Lung (tissue), 12 donors: ENCODE results near the gene USP6NL. TPM values are rescaled to one million over a fixed set of nuclear protein-coding genes. Genes with fewer than 3 reads are reported as not detected.

Experiments
- ATAC-seq: fragments of 200-7000 bp; cut with Tn5 transposase; one replicate; pipeline ENCODE4 v1.9.1; 2020; ENCODE audit warnings: moderate number of reproducible peaks; ENCODE audit not compliant: insufficient read depth, low FRiP score
- DNase-seq, 3 donors: peaks; one replicate each; pipeline ENCODE4 v3.0.0-alpha.2; 2013 to 2017
- H3K27ac ChIP-seq, 2 donors: one replicate each; pipeline ENCODE4 v1.5.1; 2013; ENCODE audit warnings: mild to moderate bottlenecking in 2 of 2, moderate library complexity in 2 of 2, control low read depth in 1 of 2, inconsistent platforms in 1 of 2, low read depth in 1 of 2, low read length in 1 of 2
- H3K27me3 ChIP-seq, 3 donors: one replicate each; pipeline ENCODE4 v1.5.1; 2013; ENCODE audit warnings: low read length in 2 of 3; ENCODE audit not compliant: control insufficient read depth in 3 of 3, insufficient read depth in 3 of 3
- H3K36me3 ChIP-seq, 4 donors: one replicate each; pipeline ENCODE4 v1.5.1; 2013; ENCODE audit warnings: low read length in 4 of 4, mild to moderate bottlenecking in 1 of 4, moderate library complexity in 1 of 4; ENCODE audit not compliant: control insufficient read depth in 4 of 4, insufficient read depth in 4 of 4
- H3K4me1 ChIP-seq, 5 donors: one replicate each; pipeline ENCODE4 v1.5.1; 2013; ENCODE audit warnings: low read length in 5 of 5, mild to moderate bottlenecking in 2 of 5, moderate library complexity in 1 of 5; ENCODE audit not compliant: control insufficient read depth in 5 of 5, insufficient read depth in 5 of 5
- H3K4me3 ChIP-seq: one replicate; pipeline ENCODE4 v1.5.1; 2013; ENCODE audit warnings: mild to moderate bottlenecking, control low read depth, moderate library complexity
- H3K9ac ChIP-seq, 2 donors: one replicate each; pipeline ENCODE4 v1.5.1; 2013; ENCODE audit warnings: low read length in 2 of 2, control low read depth in 1 of 2; ENCODE audit not compliant: insufficient read depth in 1 of 2
- H3K9me3 ChIP-seq, 4 donors: one replicate each; pipeline ENCODE4 v1.5.1; 2013; ENCODE audit warnings: low read length in 3 of 4, mild to moderate bottlenecking in 1 of 4, moderate library complexity in 1 of 4; ENCODE audit not compliant: control insufficient read depth in 4 of 4, insufficient read depth in 3 of 4
- CTCF ChIP-seq: IDR thresholded peaks from 2 replicates; pipeline ENCODE4 v1.5.1; 2012; ENCODE audit warnings: mild to moderate bottlenecking; ENCODE audit errors: control extremely low read depth, extremely low read depth
- WGBS, 2 donors: extraction: QIAGEN DNeasy Blood & Tissue Kit; methylation state at CpG; one replicate each; pipeline ENCODE4 v1.1.7; 2013; 5-methylcytosine and 5-hydroxymethylcytosine counted together
- polyA plus RNA-seq, 2 donors: library from polyadenylated mRNA; stranded (reverse); fragments of 200-250 nt; gene quantifications; one replicate each; pipeline ENCODE4 v1.2.1, GENCODE V29; 2013
- total RNA-seq, 2 donors: library from RNA; depleted of rRNA in 1 of 2; stranded (reverse); fragments of >200 nt in 1 of 2; gene quantifications; one replicate each; pipeline ENCODE4 v1.2.1, GENCODE V29; 2014 to 2021
- donor health status: control.
- donor health status: control.
- donor health status: Bipolar disorder and iron deficiency.
- donor health status: healthy.
- donor health status: DM: yes; HTN: yes; CAD: no.

The USP6NL gene
- total and polyA plus RNA-seq, 4 donors, result 5.4 to 41.7 (median 13.4) TPM

- DNase-seq (peak in 2 of 3 donors; percentile 25 to 48), ATAC-seq (peak; percentile 78)
- Histone ChIP-seq H3K4me1 (peaks cover 0 to 7% (median 0%) of the 10 kb centered on the region in 5 donors), H3K9ac (no peak overlapping the region), H3K27ac (peak overlapping the region in 1 of 2 donors; percentile 16), H3K9me3 (no peaks in the 10 kb centered on the region), H3K36me3 (no peaks in the 10 kb centered on the region), H3K4me3 (no peak overlapping the region), H3K27me3 (no peaks in the 10 kb centered on the region)
- 53 to 54% methylated on average over 4 of the region's 4 CpGs for WGBS, 2 donors
- no peak for TF ChIP-seq CTCF
These were observed 59.4 kb downstream of the USP6NL start for GRCh38 chr10:11551916-11552602.

GRCh38 chr10:11551104-11551503 is 60.3 kb downstream of the USP6NL start:
- no peaks in the 10 kb centered on the region for H3K27me3 ChIP-seq
- ATAC-seq (no peak), DNase-seq (no peak)
- no peak for TF ChIP-seq CTCF
- peaks cover 0 to 7% (median 0%) of the 10 kb centered on the region in 5 donors for H3K4me1 ChIP-seq
- H3K36me3 ChIP-seq, result no peaks in the 10 kb centered on the region
- no peak overlapping the region for H3K27ac ChIP-seq
- 94% methylated on average over 4 of the region's 4 CpGs for WGBS, 2 donors
- H3K4me3 ChIP-seq, result no peak overlapping the region
- no peaks in the 10 kb centered on the region for H3K9me3 ChIP-seq
- H3K9ac ChIP-seq, result no peak overlapping the region

GRCh38 chr10:11548768-11549099 is 62.7 kb downstream of the USP6NL start:
- 64 to 81% methylated on average over 2 of the region's 2 CpGs for WGBS, 2 donors
- H3K27me3 ChIP-seq, result no peaks in the 10 kb centered on the region
- H3K27ac ChIP-seq, result no peak overlapping the region
- H3K4me3 ChIP-seq, result no peak overlapping the region
- TF ChIP-seq CTCF, result no peak
- H3K36me3 ChIP-seq, result no peaks in the 10 kb centered on the region
- no peak overlapping the region for H3K9ac ChIP-seq
- H3K4me1 ChIP-seq, result peaks cover 0 to 7% (median 0%) of the 10 kb centered on the region in 5 donors
- DNase-seq, result no peak
- H3K9me3 ChIP-seq, result no peaks in the 10 kb centered on the region
- ATAC-seq, result no peak
